OCI-LY3 (cell line): ENCODE measurements around the gene C1orf87.

ENCODE experiments used
- H2AFZ ChIP-seq: fragments of 200-600, 300-600 bp; shearing (Covaris generic); 2 replicates; pipeline ENCODE4 v1.6.0; 2014; ENCODE audit warnings: antibody characterized with exemption, low read depth, low read length
- H3K27ac ChIP-seq: fragments of 200-600, 300-600 bp; sonication (generic); 2 replicates; pipeline ENCODE4 v1.5.1; 2014; ENCODE audit warnings: mild to moderate bottlenecking, low read length, moderate library complexity, mixed read lengths
- H3K27me3 ChIP-seq: fragments of 200-600, 300-600 bp; sonication (generic); 2 replicates; pipeline ENCODE4 v1.6.1; 2014; ENCODE audit warnings: low read depth, low read length, mixed read lengths
- H3K36me3 ChIP-seq: fragments of 200-600, 300-600 bp; sonication (generic); replicated peaks from 2 replicates; pipeline ENCODE3; 2014; ENCODE audit warnings: low read depth, low read length, mixed read lengths
- H3K4me1 ChIP-seq: fragments of 300-600, 200-600 bp; sonication (generic); 2 replicates; pipeline ENCODE4 v1.6.1; 2014; ENCODE audit warnings: low read length, mixed read lengths
- H3K4me2 ChIP-seq: fragments of 200-600, 300-600 bp; sonication (generic); 2 replicates; pipeline ENCODE4 v1.6.1; 2014; ENCODE audit warnings: low read length, mixed read lengths
- H3K4me3 ChIP-seq: fragments of 300-600, 200-600 bp; sonication (generic); 2 replicates; pipeline ENCODE4 v1.5.1; 2014; ENCODE audit warnings: antibody characterized with exemption, mild to moderate bottlenecking, low read length, moderate library complexity
- H3K79me2 ChIP-seq: fragments of 300-600, 200-600 bp; shearing (Covaris generic); 2 replicates; pipeline ENCODE4 v1.6.1; 2014; ENCODE audit warnings: mild to moderate bottlenecking, low read length, mixed read lengths
- H3K9ac ChIP-seq: fragments of 300-600, 200-600 bp; shearing (Covaris generic); 2 replicates; pipeline ENCODE4 v1.6.0; 2014; ENCODE audit warnings: mild to moderate bottlenecking, low read length, moderate library complexity
- H3K9me3 ChIP-seq: fragments of 200-600, 300-600 bp; shearing (Covaris generic); 2 replicates; pipeline ENCODE4 v1.6.1; 2014; ENCODE audit warnings: low read length, mixed read lengths; ENCODE audit not compliant: insufficient read depth
- H4K20me1 ChIP-seq: fragments of 200-600, 300-600 bp; sonication (generic); 2 replicates; pipeline ENCODE4 v1.6.1; 2016; ENCODE audit warnings: low read length, mixed read lengths; ENCODE audit not compliant: insufficient read depth
- EZH2phosphoT487 ChIP-seq: fragments of 200-600 bp; shearing (Covaris generic); IDR thresholded peaks from 2 replicates; pipeline ENCODE4 v1.6.1; 2018; ENCODE audit warnings: antibody characterized with exemption, mixed run types, low read depth
- TF ChIP-seq, protein P1 (sequence below): fragments of 200-600, 300-600 bp; sonication (generic); IDR thresholded peaks from 2 replicates; pipeline ENCODE4 v1.5.1; 2014; ENCODE audit warnings: antibody characterized with exemption, low read length, low read depth

The C1orf87 gene

GRCh38 chr1:60035921-60036320 is 37.6 kb downstream of the C1orf87 start:
- Histone ChIP-seq H3K4me1 (peaks cover 15% of the 10 kb centered on the region), H3K9ac (no peak overlapping the region), H2AFZ (no peak overlapping the region), H3K36me3 (no peaks in the 10 kb centered on the region), H4K20me1 (no peaks in the 10 kb centered on the region), H3K27ac (no peak overlapping the region), H3K4me3 (no peak overlapping the region), H3K79me2 (no peaks in the 10 kb centered on the region), H3K27me3 (no peaks in the 10 kb centered on the region), H3K4me2 (no peak overlapping the region), H3K9me3 (no peaks in the 10 kb centered on the region)
- TF ChIP-seq, protein P1, sequence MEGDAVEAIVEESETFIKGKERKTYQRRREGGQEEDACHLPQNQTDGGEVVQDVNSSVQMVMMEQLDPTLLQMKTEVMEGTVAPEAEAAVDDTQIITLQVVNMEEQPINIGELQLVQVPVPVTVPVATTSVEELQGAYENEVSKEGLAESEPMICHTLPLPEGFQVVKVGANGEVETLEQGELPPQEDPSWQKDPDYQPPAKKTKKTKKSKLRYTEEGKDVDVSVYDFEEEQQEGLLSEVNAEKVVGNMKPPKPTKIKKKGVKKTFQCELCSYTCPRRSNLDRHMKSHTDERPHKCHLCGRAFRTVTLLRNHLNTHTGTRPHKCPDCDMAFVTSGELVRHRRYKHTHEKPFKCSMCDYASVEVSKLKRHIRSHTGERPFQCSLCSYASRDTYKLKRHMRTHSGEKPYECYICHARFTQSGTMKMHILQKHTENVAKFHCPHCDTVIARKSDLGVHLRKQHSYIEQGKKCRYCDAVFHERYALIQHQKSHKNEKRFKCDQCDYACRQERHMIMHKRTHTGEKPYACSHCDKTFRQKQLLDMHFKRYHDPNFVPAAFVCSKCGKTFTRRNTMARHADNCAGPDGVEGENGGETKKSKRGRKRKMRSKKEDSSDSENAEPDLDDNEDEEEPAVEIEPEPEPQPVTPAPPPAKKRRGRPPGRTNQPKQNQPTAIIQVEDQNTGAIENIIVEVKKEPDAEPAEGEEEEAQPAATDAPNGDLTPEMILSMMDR, result no peak
- no peak for TF ChIP-seq EZH2phosphoT487

DNA sequence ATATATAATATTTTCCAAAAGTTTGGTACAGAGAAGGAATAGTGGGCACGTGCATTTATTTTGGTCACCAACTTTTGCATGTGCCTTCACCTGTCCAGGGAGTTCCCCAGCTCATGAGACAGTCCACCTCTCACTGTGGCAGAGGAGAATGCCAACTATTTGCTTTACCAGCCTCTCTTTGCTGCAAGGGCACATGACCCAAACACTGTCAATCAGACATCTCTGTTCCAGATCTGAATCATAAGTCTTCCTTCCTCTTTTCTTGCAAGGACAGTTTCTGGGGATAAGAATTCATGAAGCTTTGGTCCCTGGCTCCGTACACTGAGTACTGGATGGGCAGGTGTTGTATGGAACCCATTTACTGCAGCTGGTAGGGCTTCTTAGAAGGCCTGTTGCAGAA is 38.6 kb downstream of the C1orf87 start:
- Histone ChIP-seq H3K79me2 (no peaks in the 10 kb centered on the region), H3K9ac (no peak overlapping the region), H3K4me3 (no peak overlapping the region), H3K27me3 (no peaks in the 10 kb centered on the region), H2AFZ (no peak overlapping the region), H3K9me3 (no peaks in the 10 kb centered on the region), H3K27ac (no peak overlapping the region), H3K36me3 (no peaks in the 10 kb centered on the region), H3K4me2 (peak overlapping the region; percentile 20), H3K4me1 (peaks cover 15% of the 10 kb centered on the region), H4K20me1 (no peaks in the 10 kb centered on the region)
- TF ChIP-seq, protein P1, result no peak
- no peak for TF ChIP-seq EZH2phosphoT487

- Histone ChIP-seq H3K36me3 (no peaks in the 10 kb centered on the region), H3K27ac (no peak overlapping the region), H3K9me3 (no peaks in the 10 kb centered on the region), H3K9ac (no peak overlapping the region), H4K20me1 (no peaks in the 10 kb centered on the region), H3K4me3 (no peak overlapping the region), H2AFZ (no peak overlapping the region), H3K79me2 (no peaks in the 10 kb centered on the region), H3K27me3 (no peaks in the 10 kb centered on the region), H3K4me2 (no peak overlapping the region), H3K4me1 (peaks cover 15% of the 10 kb centered on the region)
- TF ChIP-seq, protein P1, result no peak
- TF ChIP-seq EZH2phosphoT487, result no peak
These were observed 40.5 kb downstream of the C1orf87 start for GRCh38 chr1:60033066-60033465.

DNA sequence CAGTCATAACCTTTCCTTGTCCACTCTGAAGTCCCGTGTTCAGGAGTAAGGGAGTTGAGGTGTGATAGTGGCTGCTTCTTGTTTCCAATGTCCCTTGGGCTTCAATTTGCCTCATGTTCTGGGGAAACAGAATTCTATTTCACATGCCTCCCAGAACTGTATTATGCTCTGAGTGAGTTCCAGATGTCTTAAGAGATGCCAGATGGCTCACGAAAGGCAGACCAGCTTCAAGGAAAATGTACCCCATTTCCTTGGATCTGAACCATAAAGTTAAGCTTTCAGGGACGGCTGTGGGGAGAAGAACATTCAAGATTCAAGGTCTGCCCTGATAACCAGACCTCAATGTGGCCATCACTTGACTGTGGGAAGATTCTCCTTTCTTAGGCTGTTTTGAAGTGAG is 42.4 kb downstream of the C1orf87 start:
- TF ChIP-seq, protein P1, result no peak
- TF ChIP-seq EZH2phosphoT487, result no peak
- H3K27me3 ChIP-seq, result no peaks in the 10 kb centered on the region
- H3K9me3 ChIP-seq, result no peaks in the 10 kb centered on the region
- no peak overlapping the region for H2AFZ ChIP-seq
- H3K4me2 ChIP-seq, result no peak overlapping the region
- H3K4me3 ChIP-seq, result no peak overlapping the region
- H3K27ac ChIP-seq, result no peak overlapping the region
- H3K36me3 ChIP-seq, result no peaks in the 10 kb centered on the region
- peaks cover 15% of the 10 kb centered on the region for H3K4me1 ChIP-seq
- H4K20me1 ChIP-seq, result no peaks in the 10 kb centered on the region
- H3K9ac ChIP-seq, result no peak overlapping the region
- H3K79me2 ChIP-seq, result no peaks in the 10 kb centered on the region
